ENCODE data around the gene E2F4.

Gene E2F4

GRCh38 chr16:67191995-67192681 is at the start of gene E2F4:
Gene E2F4 (plus strand): TSS chr16:67192155. CDS start chr16:67192228, 73 bp downstream.
- H3K4me3 ChIP-seq (ENCODE audit: insufficient read depth, low read length, poor library complexity, severe bottlenecking): peak within 1 kb of the TSS; percentile 92
- H2AFZ ChIP-seq (ENCODE audit: low read depth, low read length, severe bottlenecking): peak within 1 kb of the TSS; percentile 66

GRCh38 chr16:67142342-67142741 is 49.6 kb upstream of the E2F4 start:
- Histone ChIP-seq H3K4me2 (ENCODE audit: low read depth, low read length, poor library complexity, severe bottlenecking) (no peak overlapping the region), H3K36me3 (ENCODE audit: low read length) (peaks cover 2% of the 10 kb centered on the region; the same call in 1 of the 2 replicates), H2AFZ (ENCODE audit: low read depth, low read length, severe bottlenecking) (no peak overlapping the region), H3K9me2 (replicated peaks; ENCODE audit: insufficient read depth, low read length) (no peaks in the 10 kb centered on the region), H3K27ac (ENCODE audit: low read depth, low read length) (no peak overlapping the region), H3K79me2 (ENCODE audit: insufficient read depth, low read length) (no peaks in the 10 kb centered on the region), H3K4me3 (ENCODE audit: insufficient read depth, low read length, poor library complexity, severe bottlenecking) (no peak overlapping the region), H3K27me3 (ENCODE audit: low read length) (no peaks in the 10 kb centered on the region), H3F3A (ENCODE audit: insufficient read depth) (no peaks in the 10 kb centered on the region), H3K9me3 (ENCODE audit: insufficient read depth, low read length) (no peaks in the 10 kb centered on the region), H3K9ac (ENCODE audit: low read length) (no peak overlapping the region), H4K20me1 (ENCODE audit: low read depth, low read length) (no peaks in the 10 kb centered on the region)
- TF ChIP-seq CTCF (IDR thresholded peaks at IDR 0.05; ENCODE audit: insufficient read depth, low read length, poor library complexity, severe bottlenecking) (no peak), EZH2phosphoT487 (conservative IDR thresholded peaks at IDR 0.05; ENCODE audit: low read length) (no peak)

More at GRCh38 chr16:67191995-67192681, at the start of gene E2F4:
- H3K9me3 ChIP-seq (ENCODE audit: insufficient read depth, low read length): no peaks in the 10 kb centered on the region
- TF ChIP-seq CTCF (IDR thresholded peaks at IDR 0.05; ENCODE audit: insufficient read depth, low read length, poor library complexity, severe bottlenecking) (no peak), EZH2phosphoT487 (conservative IDR thresholded peaks at IDR 0.05; ENCODE audit: low read length) (no peak)
- H3F3A ChIP-seq (ENCODE audit: insufficient read depth): no peaks in the 10 kb centered on the region
- H3K9ac ChIP-seq (ENCODE audit: low read length): peak within 1 kb of the TSS; percentile 94
- no peaks in the 10 kb centered on the region for H3K9me2 ChIP-seq (replicated peaks; ENCODE audit: insufficient read depth, low read length)
- H3K79me2 ChIP-seq (ENCODE audit: insufficient read depth, low read length): peaks cover 24% of the 10 kb centered on the region
- peak within 1 kb of the TSS; percentile 31; the same call in 1 of the 2 replicates for H3K27ac ChIP-seq (ENCODE audit: low read depth, low read length)
- H4K20me1 ChIP-seq (ENCODE audit: low read depth, low read length): no peaks in the 10 kb centered on the region
- no peaks in the 10 kb centered on the region for H3K36me3 ChIP-seq (ENCODE audit: low read length)
- H3K4me2 ChIP-seq (ENCODE audit: low read depth, low read length, poor library complexity, severe bottlenecking): peak within 1 kb of the TSS; percentile 92
- no peaks in the 10 kb centered on the region for H3K27me3 ChIP-seq (ENCODE audit: low read length)

GRCh38 chr16:67144943-67145342 is 47.0 kb upstream of the E2F4 start:
- H3K9ac ChIP-seq (ENCODE audit: low read length): no peak overlapping the region
- no peak overlapping the region for H3K4me3 ChIP-seq (ENCODE audit: insufficient read depth, low read length, poor library complexity, severe bottlenecking)
- TF ChIP-seq EZH2phosphoT487 (conservative IDR thresholded peaks at IDR 0.05; ENCODE audit: low read length): no peak
- no peak for TF ChIP-seq CTCF (IDR thresholded peaks at IDR 0.05; ENCODE audit: insufficient read depth, low read length, poor library complexity, severe bottlenecking)
- no peak overlapping the region for H3K27ac ChIP-seq (ENCODE audit: low read depth, low read length)
- H3K9me3 ChIP-seq (ENCODE audit: insufficient read depth, low read length): no peaks in the 10 kb centered on the region
- peaks cover 2% of the 10 kb centered on the region; the same call in 1 of the 2 replicates for H3K36me3 ChIP-seq (ENCODE audit: low read length)
- H4K20me1 ChIP-seq (ENCODE audit: low read depth, low read length): no peaks in the 10 kb centered on the region
- H3K4me2 ChIP-seq (ENCODE audit: low read depth, low read length, poor library complexity, severe bottlenecking): no peak overlapping the region
- H3F3A ChIP-seq (ENCODE audit: insufficient read depth): no peaks in the 10 kb centered on the region
- H3K27me3 ChIP-seq (ENCODE audit: low read length): no peaks in the 10 kb centered on the region
- no peak overlapping the region for H2AFZ ChIP-seq (ENCODE audit: low read depth, low read length, severe bottlenecking)
- H3K9me2 ChIP-seq (replicated peaks; ENCODE audit: insufficient read depth, low read length): no peaks in the 10 kb centered on the region
- H3K79me2 ChIP-seq (ENCODE audit: insufficient read depth, low read length): no peaks in the 10 kb centered on the region

Data from SU-DHL-6 (cell line).